ENCODE data around the gene SRRM3. TPM values are rescaled to one million over a fixed set of nuclear protein-coding genes. Genes with fewer than 3 reads are reported as not detected.
"Not testable (repeated sequence)": the region's sequence is repeated elsewhere in the genome, so short reads cannot be mapped to it uniquely, and the experiment has no call there.

Gene SRRM3
- polyA plus RNA-seq, 1 of the 3 experiments (the other 2 are of a cell fraction) = 2.7 TPM

DNA sequence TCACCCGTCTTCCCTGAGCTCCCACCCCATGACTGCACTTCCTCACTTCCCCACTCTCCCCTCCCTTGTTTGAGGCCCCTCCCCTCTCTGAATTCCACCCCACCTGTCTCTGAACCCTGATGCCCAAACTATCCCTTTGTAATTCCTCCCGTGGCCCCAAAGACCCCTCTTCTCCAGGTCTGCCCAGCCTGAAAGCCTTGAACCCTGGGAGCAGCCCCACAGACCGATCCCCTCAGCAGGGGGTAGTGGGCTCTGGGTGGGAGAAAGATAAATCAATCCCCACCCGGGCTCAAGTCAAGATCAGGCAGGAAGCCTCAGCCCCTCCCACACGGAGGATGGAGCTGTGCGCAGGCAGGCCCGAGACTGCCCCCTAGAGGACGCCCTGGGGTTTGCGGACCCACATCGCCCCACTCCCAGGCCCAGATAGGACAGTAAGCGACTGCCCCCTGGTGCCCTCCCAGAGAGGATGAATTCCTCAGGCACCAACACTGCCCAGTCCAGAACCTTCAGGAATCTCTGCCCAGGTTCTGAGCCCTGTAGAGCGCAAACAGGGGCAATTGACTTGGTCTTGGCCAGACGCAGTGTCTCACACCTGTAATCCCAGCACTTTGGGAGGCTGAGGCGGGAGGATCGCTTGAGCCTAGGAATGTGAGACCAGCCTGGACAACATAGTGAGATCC is 112.5 kb downstream of the SRRM3 start (continued):
- TF ChIP-seq POLR2AphosphoS5 (IDR thresholded peaks at IDR 0.05; ENCODE audit: low read depth, low read length) = peak; percentile 53; the same call in 1 of the 2 replicates
- TF ChIP-seq GATA2 (CRISPR knock-in tag; IDR thresholded peaks at IDR 0.05) = peak; percentile 13; the same call in 1 of the 2 replicates
- TF ChIP-seq FOSL2 (IDR thresholded peaks at IDR 0.05; ENCODE audit: borderline replicate concordance, low read depth) = no peak
- TF ChIP-seq YY1 (IDR thresholded peaks at IDR 0.05; ENCODE audit: low read depth) = no peak
- TF ChIP-seq, protein P1, sequence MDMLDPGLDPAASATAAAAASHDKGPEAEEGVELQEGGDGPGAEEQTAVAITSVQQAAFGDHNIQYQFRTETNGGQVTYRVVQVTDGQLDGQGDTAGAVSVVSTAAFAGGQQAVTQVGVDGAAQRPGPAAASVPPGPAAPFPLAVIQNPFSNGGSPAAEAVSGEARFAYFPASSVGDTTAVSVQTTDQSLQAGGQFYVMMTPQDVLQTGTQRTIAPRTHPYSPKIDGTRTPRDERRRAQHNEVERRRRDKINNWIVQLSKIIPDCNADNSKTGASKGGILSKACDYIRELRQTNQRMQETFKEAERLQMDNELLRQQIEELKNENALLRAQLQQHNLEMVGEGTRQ (IDR thresholded peaks at IDR 0.05; ENCODE audit: borderline replicate concordance, low read depth, low read length) = no peak
- TF ChIP-seq, protein P2, sequence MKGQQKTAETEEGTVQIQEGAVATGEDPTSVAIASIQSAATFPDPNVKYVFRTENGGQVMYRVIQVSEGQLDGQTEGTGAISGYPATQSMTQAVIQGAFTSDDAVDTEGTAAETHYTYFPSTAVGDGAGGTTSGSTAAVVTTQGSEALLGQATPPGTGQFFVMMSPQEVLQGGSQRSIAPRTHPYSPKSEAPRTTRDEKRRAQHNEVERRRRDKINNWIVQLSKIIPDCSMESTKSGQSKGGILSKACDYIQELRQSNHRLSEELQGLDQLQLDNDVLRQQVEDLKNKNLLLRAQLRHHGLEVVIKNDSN (IDR thresholded peaks at IDR 0.05; ENCODE audit: borderline replicate concordance, low read depth) = no peak
- TF ChIP-seq FOXJ3 (CRISPR knock-in tag; IDR thresholded peaks at IDR 0.05) = peak; percentile 70
- TF ChIP-seq IRF3 (IDR thresholded peaks at IDR 0.05; ENCODE audit: low read depth, low read length) = no peak

DNA sequence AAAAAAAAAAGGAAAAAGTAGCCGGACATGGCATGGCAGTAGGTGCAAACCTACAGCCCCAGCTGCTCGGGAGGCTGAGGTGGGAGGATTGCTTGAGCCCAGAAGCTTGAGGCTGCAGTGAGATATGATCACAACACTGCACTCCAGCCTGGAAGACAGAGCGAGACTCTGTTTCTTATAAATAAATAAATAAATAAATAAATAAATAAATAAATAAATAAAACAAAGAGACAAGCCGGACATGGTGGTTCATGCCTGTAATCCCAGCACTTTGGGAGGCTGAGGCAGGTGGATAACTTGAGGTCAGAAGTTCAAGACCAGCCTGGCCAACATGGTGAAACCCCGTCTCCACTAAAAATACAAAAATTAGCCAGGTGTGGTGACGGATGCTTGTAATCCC is 113.0 kb downstream of the SRRM3 start:
- H4K20me1 ChIP-seq (ENCODE audit: insufficient read depth); DNase-seq; H3K9me2 ChIP-seq; H2AFZ ChIP-seq (ENCODE audit: low read depth); H3K79me2 ChIP-seq (ENCODE audit: insufficient read depth); H3K4me3 ChIP-seq (ENCODE audit: low read depth in 2 of 2, low read length in 1 of 2); H3K9me3 ChIP-seq; H3K36me3 ChIP-seq (replicated peaks in 1 of 2; ENCODE audit: control insufficient read depth in 1 of 2, insufficient read depth in 2 of 2, low read length in 1 of 2); H3K4me2 ChIP-seq; H3K27me3 ChIP-seq (ENCODE audit: insufficient read depth); H3K9ac ChIP-seq; H3K27ac ChIP-seq (ENCODE audit: low read depth in 2 of 2, low read length in 1 of 2): not testable (repeated sequence)
- ChIA-PET CTCF (interaction anchor here (0.9 to 21.0 kb wide), 22 partner anchors 9 to 265 kb away, joined by 3 to 774 read pairs (median 7); partner anchors contain the start of genes HSPB1, SRRM3 and YWHAG), POLR2A (interaction anchor here (0.8 to 1.5 kb wide), 6 partner anchors 12 to 137 kb away, joined by 4 to 7 read pairs (median 4); partner anchors contain the start of gene YWHAG)
- WGBS (ENCODE audit: low lambda C conversion rate) = 56% methylated on average over 6 of the region's 6 CpGs
- TF ChIP-seq GATA2 (CRISPR knock-in tag; IDR thresholded peaks at IDR 0.05) = 0 out of 2 replicates have a peak, but pooled peaks have one; percentile 0
- Histone ChIP-seq H3K4me1 (ENCODE audit: control insufficient read depth in 1 of 2, insufficient read depth in 2 of 2, low read depth in 1 of 2, low read length in 1 of 2) (peaks cover 4 to 28% of the 10 kb centered on the region in 2 experiments; a peak in 2 of 4 replicates), H3F3A (replicated peaks; ENCODE audit: insufficient read depth) (peaks cover 11% of the 10 kb centered on the region)

GRCh38 chr7:76315364-76315763 is 113.7 kb downstream of the SRRM3 start:
- no peak overlapping the region for H3K27ac ChIP-seq (ENCODE audit: low read depth in 2 of 2, low read length in 1 of 2)
- no peak overlapping the region for H2AFZ ChIP-seq (ENCODE audit: low read depth)
- no peak for DNase-seq
- H3K4me3 ChIP-seq (ENCODE audit: low read depth in 2 of 2, low read length in 1 of 2) = no peak overlapping the region
- peaks cover 7% of the 10 kb centered on the region; the same call in 1 of the 2 replicates for H3K79me2 ChIP-seq (ENCODE audit: insufficient read depth)
- H4K20me1 ChIP-seq (ENCODE audit: insufficient read depth) = no peaks in the 10 kb centered on the region
- no peaks in the 10 kb centered on the region for H3K36me3 ChIP-seq (replicated peaks in 1 of 2; ENCODE audit: control insufficient read depth in 1 of 2, insufficient read depth in 2 of 2, low read length in 1 of 2)
- H3K9me2 ChIP-seq = no peaks in the 10 kb centered on the region
- no peak overlapping the region for H3K9ac ChIP-seq
- TF ChIP-seq MEF2A (IDR thresholded peaks at IDR 0.05; ENCODE audit: borderline replicate concordance, low read depth) = no peak
- TF ChIP-seq REST (IDR thresholded peaks at IDR 0.05; ENCODE audit: low read depth, low read length) = no peak
- TF ChIP-seq, protein P3, sequence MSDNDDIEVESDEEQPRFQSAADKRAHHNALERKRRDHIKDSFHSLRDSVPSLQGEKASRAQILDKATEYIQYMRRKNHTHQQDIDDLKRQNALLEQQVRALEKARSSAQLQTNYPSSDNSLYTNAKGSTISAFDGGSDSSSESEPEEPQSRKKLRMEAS (IDR thresholded peaks at IDR 0.05; ENCODE audit: low read depth) = no peak
- no peak for TF ChIP-seq RFX5 (IDR thresholded peaks at IDR 0.05; ENCODE audit: low read length)
- TF ChIP-seq, protein P1 (IDR thresholded peaks at IDR 0.05; ENCODE audit: borderline replicate concordance, low read depth, low read length) = no peak
- H3K27me3 ChIP-seq (ENCODE audit: insufficient read depth) = no peaks in the 10 kb centered on the region
- WGBS (ENCODE audit: low lambda C conversion rate) = 89% methylated on average over 5 of the region's 5 CpGs
- peaks cover 18% of the 10 kb centered on the region for H3F3A ChIP-seq (replicated peaks; ENCODE audit: insufficient read depth)
- H3K4me1 ChIP-seq (ENCODE audit: control insufficient read depth in 1 of 2, insufficient read depth in 2 of 2, low read depth in 1 of 2, low read length in 1 of 2) = peaks cover 3 to 24% of the 10 kb centered on the region in 2 experiments; a peak in 2 of 4 replicates
- H3K9me3 ChIP-seq = no peaks in the 10 kb centered on the region
- ChIA-PET POLR2A (interaction anchor here (1.5 kb wide), 1 partner anchor 27 kb away, joined by 4 read pairs; no protein-coding TSS in a partner anchor), CTCF (interaction anchor here (0.9 to 21.0 kb wide), 7 partner anchors 19 to 190 kb away, joined by 3 to 774 read pairs (median 35); partner anchors contain the start of genes HSPB1 and YWHAG)
- H3K4me2 ChIP-seq = no peak overlapping the region
